HCT116 (cell line): ENCODE data around the gene UGT2B7. TPM values are rescaled to one million over a fixed set of nuclear protein-coding genes. Genes with fewer than 3 reads are reported as not detected.

ENCODE experiments used
- ATAC-seq: fragments of 200-7000 bp; cut with Tn5 transposase; 2 replicates; pipeline ENCODE4 v1.9.1; 2020; ENCODE audit warnings: mild to moderate bottlenecking, moderate library complexity
- BruUV-seq: library from RNA; stranded (reverse); fragments of 400-500 nt; replicated peaks from 2 replicates; lab custom pipeline; 2021; lab: Mats Ljungman, UMichigan
- CTCF ChIA-PET: fragments of 300-600 bp; sonication (Branson Sonifier 250); formaldehyde crosslinking; loops from one replicate; lab custom pipeline; 2021; ENCODE audit warnings: antibody characterized with exemption; lab: Charles Lee
- POLR2A ChIA-PET: fragments of 300-600, 350-600 bp; sonication (Branson Sonifier 250); formaldehyde crosslinking; loops from one replicate; lab custom pipeline; 2021; ENCODE audit warnings: antibody characterized with exemption; lab: Charles Lee
- RAD21 ChIA-PET, 2 experiments: fragments of 300-600 bp; sonication (Branson Sonifier 250); formaldehyde crosslinking; loops; one replicate each; lab custom pipeline; 2023; ENCODE audit warnings: low total read pairs in 2 of 2; ENCODE audit not compliant: uncharacterized antibody in 2 of 2, unreplicated experiment in 2 of 2, low non-redundant PET in 1 of 2; lab: Charles Lee
- DNase-seq: peaks from one replicate; pipeline ENCODE4 v3.0.0-alpha.2; 2010; ENCODE audit warnings: low read depth, low spot score
- H2AFZ ChIP-seq: fragments of 200-600 bp; shearing (Covaris generic), sonication (generic); 2 replicates; pipeline ENCODE4 v1.6.1; 2017; ENCODE audit warnings: low read depth, mixed run types, mixed read lengths, antibody characterized with exemption, low read length; ENCODE audit not compliant: poor library complexity, severe bottlenecking
- H3K27ac ChIP-seq: 2 replicates; pipeline ENCODE4 v1.5.1; 2012; ENCODE audit warnings: low read depth, low read length
- H3K27me3 ChIP-seq: fragments of 200-600 bp; sonication (generic); 2 replicates; pipeline ENCODE4 v1.6.1; 2016; ENCODE audit warnings: mixed run types, low read length, mixed read lengths; ENCODE audit not compliant: insufficient read depth
- H3K36me3 ChIP-seq, 2 experiments: fragments of 200-500 bp in 1 of 2; fragments of 200-600 bp in 1 of 2; sonication (Bioruptor generic) in 1 of 2; sonication (generic) in 1 of 2; 2 replicates each; pipeline versions ENCODE4 v1.5.1 to v1.6.1; 2014 to 2016; ENCODE audit warnings: low read length in 2 of 2, inconsistent platforms in 1 of 2, mixed read lengths in 1 of 2, mixed run types in 1 of 2; ENCODE audit not compliant: insufficient read depth in 2 of 2, control insufficient read depth in 1 of 2
- H3K4me1 ChIP-seq, 2 experiments: fragments of 200-600 bp in 1 of 2; sonication (generic) in 1 of 2; 2 replicates each; pipeline versions ENCODE4 v1.5.1 to v1.6.1; 2012 to 2017; ENCODE audit warnings: low read length in 2 of 2, inconsistent platforms in 1 of 2, mild to moderate bottlenecking in 1 of 2, mixed read lengths in 1 of 2, mixed run types in 1 of 2, moderate library complexity in 1 of 2; ENCODE audit not compliant: insufficient read depth in 2 of 2, control insufficient read depth in 1 of 2
- H3K4me2 ChIP-seq: fragments of 200-600 bp; sonication (generic); 2 replicates; pipeline ENCODE4 v1.6.1; 2017; ENCODE audit warnings: mixed run types, low read length, mixed read lengths
- H3K4me3 ChIP-seq, 2 experiments: fragments of 200-600 bp in 1 of 2; sonication (generic) in 1 of 2; replicated peaks in 1 of 2; 2 replicates each; pipeline ENCODE4 v1.5.1; 2011 to 2016; ENCODE audit warnings: low read length in 2 of 2, control low read depth in 1 of 2, low read depth in 1 of 2, mild to moderate bottlenecking in 1 of 2, mixed read lengths in 1 of 2, mixed run types in 1 of 2
- H3K79me2 ChIP-seq: fragments of 200-600 bp; sonication (generic); 2 replicates; pipeline ENCODE4 v1.6.1; 2017; ENCODE audit warnings: mild to moderate bottlenecking, mixed run types, low read length, moderate library complexity, mixed read lengths; ENCODE audit not compliant: insufficient read depth
- H3K9ac ChIP-seq: fragments of 200-600 bp; sonication (generic); 2 replicates; pipeline ENCODE4 v1.6.1; 2016; ENCODE audit warnings: low read length, mixed read lengths
- H3K9me2 ChIP-seq: fragments of 200-600 bp; sonication (generic), shearing (Covaris generic); 2 replicates; pipeline ENCODE4 v1.6.1; 2017; ENCODE audit warnings: mixed run types, mild to moderate bottlenecking, moderate library complexity; ENCODE audit not compliant: insufficient read depth
- H3K9me3 ChIP-seq, 2 experiments: fragments of 200-500 bp in 1 of 2; fragments of 200-600 bp in 1 of 2; sonication (Bioruptor generic) in 1 of 2; sonication (generic) in 1 of 2; 2 replicates each; pipeline ENCODE4 v1.6.1; 2014 to 2017; ENCODE audit warnings: low read length in 2 of 2, mixed read lengths in 2 of 2, inconsistent platforms in 1 of 2, low read depth in 1 of 2, mild to moderate bottlenecking in 1 of 2, mixed run types in 1 of 2, moderate library complexity in 1 of 2; ENCODE audit not compliant: control insufficient read depth in 1 of 2, insufficient read depth in 1 of 2
- H4K20me1 ChIP-seq: fragments of 200-600 bp; sonication (generic), shearing (Covaris generic); 2 replicates; pipeline ENCODE4 v1.6.1; 2017; ENCODE audit warnings: mixed run types, mild to moderate bottlenecking, moderate library complexity; ENCODE audit not compliant: insufficient read depth
- ATF3 ChIP-seq: IDR thresholded peaks from 2 replicates; pipeline ENCODE4 v1.6.1; 2012
- CEBPB ChIP-seq: IDR thresholded peaks from 2 replicates; pipeline ENCODE4 v1.6.1; 2012; ENCODE audit warnings: low read depth
- CTCF ChIP-seq, 3 experiments: fragments of 200-600 bp in 1 of 3; sonication (generic) in 1 of 3; IDR thresholded peaks in 2 of 3; conservative IDR thresholded peaks in 1 of 3; 2 replicates each; pipeline ENCODE4 v1.5.1; 2012 to 2017; ENCODE audit warnings: low read depth in 2 of 3, low read length in 2 of 3, antibody characterized with exemption in 1 of 3, borderline replicate concordance in 1 of 3, control low read depth in 1 of 3, mild to moderate bottlenecking in 1 of 3, mixed read lengths in 1 of 3, mixed run types in 1 of 3, moderate library complexity in 1 of 3; ENCODE audit not compliant: insufficient read depth in 1 of 3
- EZH2 ChIP-seq: fragments of 200-600 bp; sonication (generic); IDR thresholded peaks from 2 replicates; pipeline ENCODE4 v1.6.1; 2017; ENCODE audit warnings: antibody characterized with exemption, mixed run types
- EZH2phosphoT487 ChIP-seq: fragments of 200-600 bp; IDR thresholded peaks from 2 replicates; pipeline ENCODE4 v1.6.1; 2018; ENCODE audit warnings: antibody characterized with exemption, borderline replicate concordance
- FOSL1 ChIP-seq: IDR thresholded peaks from 2 replicates; pipeline ENCODE4 v1.6.1; 2012; ENCODE audit warnings: low read depth
- JUND ChIP-seq: IDR thresholded peaks from 2 replicates; pipeline ENCODE4 v1.6.1; 2012
- POLR2A ChIP-seq: IDR thresholded peaks from 2 replicates; pipeline ENCODE4 v1.7.0; 2011; ENCODE audit warnings: borderline replicate concordance; ENCODE audit not compliant: insufficient read depth, insufficient read length; ENCODE audit errors: extremely low read depth
- POLR2AphosphoS5 ChIP-seq: IDR thresholded peaks from 2 replicates; pipeline ENCODE4 v1.6.1; 2011; ENCODE audit warnings: mild to moderate bottlenecking, low read depth, low read length, moderate library complexity
- SIN3A ChIP-seq: IDR thresholded peaks from 2 replicates; pipeline ENCODE4 v1.6.1; 2012; ENCODE audit warnings: low read depth
- SP1 ChIP-seq: IDR thresholded peaks from 2 replicates; pipeline ENCODE4 v1.6.1; 2012; ENCODE audit warnings: low read depth
- SRF ChIP-seq: IDR thresholded peaks from 2 replicates; pipeline ENCODE4 v1.6.1; 2012; ENCODE audit warnings: low read depth
- YY1 ChIP-seq: IDR thresholded peaks from 2 replicates; pipeline ENCODE4 v1.6.1; 2011; ENCODE audit warnings: low read length, low read depth, moderate library complexity, mild to moderate bottlenecking; ENCODE audit not compliant: insufficient replicate concordance; ENCODE audit errors: extremely low read depth
- ZBTB33 ChIP-seq: IDR thresholded peaks from 2 replicates; pipeline ENCODE4 v1.6.1; 2011; ENCODE audit warnings: mild to moderate bottlenecking, low read length, moderate library complexity; ENCODE audit not compliant: insufficient replicate concordance; ENCODE audit errors: extremely low read depth
- ZFX ChIP-seq: fragments of 450-650 bp; IDR thresholded peaks from 2 replicates; pipeline ENCODE4 v1.6.1; 2017
- ZNF274 ChIP-seq: fragments of 200-500 bp; sonication (Bioruptor generic); IDR thresholded peaks from 2 replicates; pipeline ENCODE4 v1.6.1; 2014; ENCODE audit warnings: mild to moderate bottlenecking, low read depth, low read length, inconsistent platforms
- intact Hi-C: fragments of 100-400 bp; cut with micrococcal nuclease; formaldehyde crosslinking; loops from 2 replicates; pipeline ENCODE4 v1.10.0; 2022
- total RNA-seq: library from RNA; stranded (reverse); gene quantifications from one replicate; pipeline ENCODE4 v1.2.1, GENCODE V29; 2021; ENCODE audit not compliant: unreplicated experiment

Gene UGT2B7
- total RNA-seq, 1 experiment from 2014 or later: not detected

DNA sequence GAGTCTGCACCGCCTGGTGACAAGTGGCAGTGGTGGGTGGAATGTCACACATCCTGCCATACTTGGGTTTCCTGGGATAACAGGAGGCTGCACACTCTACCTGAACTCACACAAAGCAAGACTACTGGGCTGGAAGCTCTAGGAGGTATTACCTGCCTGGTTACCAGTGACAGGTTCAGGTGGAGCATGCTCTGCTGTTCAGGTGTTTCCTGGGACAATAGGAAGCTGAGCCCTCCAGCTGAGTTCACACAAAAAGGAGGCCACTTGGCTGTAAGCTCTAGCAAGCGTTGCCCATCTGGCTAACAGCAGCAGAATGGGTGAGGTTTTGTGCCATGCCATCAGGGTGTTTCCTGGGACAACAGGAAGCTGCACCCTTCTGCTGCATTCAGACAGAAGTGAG, 17.4 kb upstream of the UGT2B7 start:
- RAD21 ChIA-PET: no interaction called here
- no peak overlapping the region for H2AFZ ChIP-seq

More for the DNA sequence above, 17.4 kb upstream of the UGT2B7 start:
- intact Hi-C loops: no loop called here
- Histone ChIP-seq H3K27me3 (no peaks in the 10 kb centered on the region), H3K4me2 (no peak overlapping the region), H3K9me3 (no peaks in the 10 kb centered on the region), H3K27ac (no peak overlapping the region), H3K36me3 (no peaks in the 10 kb centered on the region), H3K4me3 (no peak overlapping the region), H3K79me2 (no peaks in the 10 kb centered on the region), H4K20me1 (no peaks in the 10 kb centered on the region), H3K9me2 (no peaks in the 10 kb centered on the region), H3K4me1 (no peaks in the 10 kb centered on the region; a peak in 1 of 4 replicates), H3K9ac (no peak overlapping the region)
- no TSS peak for BruUV-seq
- no peak for TF ChIP-seq SIN3A
- no peak for TF ChIP-seq POLR2AphosphoS5
- TF ChIP-seq ATF3: no peak
- no peak for TF ChIP-seq ZFX
- TF ChIP-seq EZH2: no peak
- no peak for TF ChIP-seq FOSL1
- TF ChIP-seq ZBTB33: no peak
- TF ChIP-seq JUND: no peak
- TF ChIP-seq SP1: no peak
- TF ChIP-seq POLR2A: no peak
- TF ChIP-seq YY1: no peak
- TF ChIP-seq ZNF274: no peak
- no peak for TF ChIP-seq SRF
- no peak for TF ChIP-seq CEBPB
- TF ChIP-seq CTCF (IDR thresholded peaks at IDR 0.05 in 2 of 3, conservative IDR thresholded peaks at IDR 0.05 in 1 of 3; ENCODE audit: borderline replicate concordance in 1 of 3, insufficient read depth in 1 of 3, low read depth in 2 of 3, low read length in 2 of 3): no peak
- TF ChIP-seq EZH2phosphoT487: no peak
- ChIA-PET CTCF (no interaction called here), POLR2A (no interaction called here)
- ATAC-seq (no peak), DNase-seq (no peak)
